ENCODE results near the gene KCNQ5. TPM values are rescaled to one million over a fixed set of nuclear protein-coding genes. Genes with fewer than 3 reads are reported as not detected.

KCNQ5 gene
- total and polyA plus RNA-seq, 10 of the 15 experiments (the other 5 are each of a cell fraction or from before 2014, with no cell fraction given) = 0.60 to 16.2 (median 3.2) TPM

- TF ChIP-seq, protein P1, sequence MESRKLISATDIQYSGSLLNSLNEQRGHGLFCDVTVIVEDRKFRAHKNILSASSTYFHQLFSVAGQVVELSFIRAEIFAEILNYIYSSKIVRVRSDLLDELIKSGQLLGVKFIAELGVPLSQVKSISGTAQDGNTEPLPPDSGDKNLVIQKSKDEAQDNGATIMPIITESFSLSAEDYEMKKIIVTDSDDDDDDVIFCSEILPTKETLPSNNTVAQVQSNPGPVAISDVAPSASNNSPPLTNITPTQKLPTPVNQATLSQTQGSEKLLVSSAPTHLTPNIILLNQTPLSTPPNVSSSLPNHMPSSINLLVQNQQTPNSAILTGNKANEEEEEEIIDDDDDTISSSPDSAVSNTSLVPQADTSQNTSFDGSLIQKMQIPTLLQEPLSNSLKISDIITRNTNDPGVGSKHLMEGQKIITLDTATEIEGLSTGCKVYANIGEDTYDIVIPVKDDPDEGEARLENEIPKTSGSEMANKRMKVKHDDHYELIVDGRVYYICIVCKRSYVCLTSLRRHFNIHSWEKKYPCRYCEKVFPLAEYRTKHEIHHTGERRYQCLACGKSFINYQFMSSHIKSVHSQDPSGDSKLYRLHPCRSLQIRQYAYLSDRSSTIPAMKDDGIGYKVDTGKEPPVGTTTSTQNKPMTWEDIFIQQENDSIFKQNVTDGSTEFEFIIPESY (IDR thresholded peaks at IDR 0.05) = no peak
- TF ChIP-seq GABPA (IDR thresholded peaks at IDR 0.05; ENCODE audit: low read depth) (no peak), IRF4 (IDR thresholded peaks at IDR 0.05; ENCODE audit: low read depth, low read length) (peak; percentile 76; the same call in 1 of the 2 replicates), BACH1 (IDR thresholded peaks at IDR 0.05; ENCODE audit: borderline replicate concordance) (no peak), TARDBP (IDR thresholded peaks at IDR 0.05; ENCODE audit: borderline replicate concordance) (no peak), MXI1 (IDR thresholded peaks at IDR 0.05; ENCODE audit: low read depth, low read length) (peak; percentile 53; the same call in 1 of the 2 replicates), ZNF622 (IDR thresholded peaks at IDR 0.05) (no peak), ASH2L (IDR thresholded peaks at IDR 0.05; ENCODE audit: borderline replicate concordance, low read depth) (no peak), DPF2 (IDR thresholded peaks at IDR 0.05) (peak; percentile 71; the same call in 1 of the 2 replicates), RAD21 (IDR thresholded peaks at IDR 0.05; ENCODE audit: insufficient read depth, low read depth, low read length) (no peak), SUPT20H (IDR thresholded peaks at IDR 0.05; ENCODE audit: borderline replicate concordance, control insufficient read depth, low read depth, low read length) (no peak), RELA (IDR thresholded peaks at IDR 0.05; ENCODE audit: borderline replicate concordance, partially characterized antibody) (no peak), CHD4 (IDR thresholded peaks at IDR 0.05) (no peak), SMC3 (IDR thresholded peaks at IDR 0.05; ENCODE audit: borderline replicate concordance, low read length) (no peak), ZNF217 (IDR thresholded peaks at IDR 0.05) (peak; percentile 68), BCL11A (IDR thresholded peaks at IDR 0.05; ENCODE audit: low read depth, low read length) (0 out of 2 replicates have a peak, but pooled peaks have one; percentile 43), MYB (IDR thresholded peaks at IDR 0.05; ENCODE audit: borderline replicate concordance, low read depth, low read length) (no peak), PML (IDR thresholded peaks at IDR 0.05; ENCODE audit: low read length) (0 out of 2 replicates have a peak, but pooled peaks have one; percentile 29)
- TF ChIP-seq, protein P2, sequence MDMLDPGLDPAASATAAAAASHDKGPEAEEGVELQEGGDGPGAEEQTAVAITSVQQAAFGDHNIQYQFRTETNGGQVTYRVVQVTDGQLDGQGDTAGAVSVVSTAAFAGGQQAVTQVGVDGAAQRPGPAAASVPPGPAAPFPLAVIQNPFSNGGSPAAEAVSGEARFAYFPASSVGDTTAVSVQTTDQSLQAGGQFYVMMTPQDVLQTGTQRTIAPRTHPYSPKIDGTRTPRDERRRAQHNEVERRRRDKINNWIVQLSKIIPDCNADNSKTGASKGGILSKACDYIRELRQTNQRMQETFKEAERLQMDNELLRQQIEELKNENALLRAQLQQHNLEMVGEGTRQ (IDR thresholded peaks at IDR 0.05; ENCODE audit: borderline replicate concordance, low read depth, low read length) = peak; percentile 13; the same call in 1 of the 2 replicates
- TF ChIP-seq, protein P3, sequence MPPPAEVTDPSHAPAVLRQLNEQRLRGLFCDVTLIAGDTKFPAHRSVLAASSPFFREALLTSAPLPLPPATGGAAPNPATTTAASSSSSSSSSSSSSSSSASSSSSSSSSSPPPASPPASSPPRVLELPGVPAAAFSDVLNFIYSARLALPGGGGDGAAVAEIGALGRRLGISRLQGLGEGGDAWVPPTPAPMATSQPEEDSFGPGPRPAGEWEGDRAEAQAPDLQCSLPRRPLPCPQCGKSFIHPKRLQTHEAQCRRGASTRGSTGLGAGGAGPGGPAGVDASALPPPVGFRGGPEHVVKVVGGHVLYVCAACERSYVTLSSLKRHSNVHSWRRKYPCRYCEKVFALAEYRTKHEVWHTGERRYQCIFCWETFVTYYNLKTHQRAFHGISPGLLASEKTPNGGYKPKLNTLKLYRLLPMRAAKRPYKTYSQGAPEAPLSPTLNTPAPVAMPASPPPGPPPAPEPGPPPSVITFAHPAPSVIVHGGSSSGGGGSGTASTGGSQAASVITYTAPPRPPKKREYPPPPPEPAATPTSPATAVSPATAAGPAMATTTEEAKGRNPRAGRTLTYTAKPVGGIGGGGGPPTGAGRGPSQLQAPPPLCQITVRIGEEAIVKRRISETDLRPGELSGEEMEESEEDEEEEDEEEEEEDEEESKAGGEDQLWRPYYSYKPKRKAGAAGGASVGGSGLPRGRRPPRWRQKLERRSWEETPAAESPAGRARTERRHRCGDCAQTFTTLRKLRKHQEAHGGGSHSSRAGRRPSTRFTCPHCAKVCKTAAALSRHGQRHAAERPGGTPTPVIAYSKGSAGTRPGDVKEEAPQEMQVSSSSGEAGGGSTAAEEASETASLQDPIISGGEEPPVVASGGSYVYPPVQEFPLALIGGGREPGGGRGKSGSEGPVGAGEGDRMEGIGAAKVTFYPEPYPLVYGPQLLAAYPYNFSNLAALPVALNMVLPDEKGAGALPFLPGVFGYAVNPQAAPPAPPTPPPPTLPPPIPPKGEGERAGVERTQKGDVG (CRISPR knock-in tag; IDR thresholded peaks at IDR 0.05) = no peak
- TF ChIP-seq, protein P4, sequence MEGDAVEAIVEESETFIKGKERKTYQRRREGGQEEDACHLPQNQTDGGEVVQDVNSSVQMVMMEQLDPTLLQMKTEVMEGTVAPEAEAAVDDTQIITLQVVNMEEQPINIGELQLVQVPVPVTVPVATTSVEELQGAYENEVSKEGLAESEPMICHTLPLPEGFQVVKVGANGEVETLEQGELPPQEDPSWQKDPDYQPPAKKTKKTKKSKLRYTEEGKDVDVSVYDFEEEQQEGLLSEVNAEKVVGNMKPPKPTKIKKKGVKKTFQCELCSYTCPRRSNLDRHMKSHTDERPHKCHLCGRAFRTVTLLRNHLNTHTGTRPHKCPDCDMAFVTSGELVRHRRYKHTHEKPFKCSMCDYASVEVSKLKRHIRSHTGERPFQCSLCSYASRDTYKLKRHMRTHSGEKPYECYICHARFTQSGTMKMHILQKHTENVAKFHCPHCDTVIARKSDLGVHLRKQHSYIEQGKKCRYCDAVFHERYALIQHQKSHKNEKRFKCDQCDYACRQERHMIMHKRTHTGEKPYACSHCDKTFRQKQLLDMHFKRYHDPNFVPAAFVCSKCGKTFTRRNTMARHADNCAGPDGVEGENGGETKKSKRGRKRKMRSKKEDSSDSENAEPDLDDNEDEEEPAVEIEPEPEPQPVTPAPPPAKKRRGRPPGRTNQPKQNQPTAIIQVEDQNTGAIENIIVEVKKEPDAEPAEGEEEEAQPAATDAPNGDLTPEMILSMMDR (IDR thresholded peaks at IDR 0.05 in 2 of 3, conservative IDR thresholded peaks at IDR 0.05 in 1 of 3; ENCODE audit: control insufficient read depth in 2 of 3, extremely low read depth in 1 of 3, insufficient read depth in 1 of 3, low read depth in 3 of 3, low read length in 3 of 3) = no peak
Observed at GRCh38 chr6:72683797-72684196, 61.9 kb downstream of the KCNQ5 start (continued).

Data from GM12878 (cell line).